GM23248 (cell line): ENCODE data around the gene TENT4A.

ENCODE experiments used
- EZH2 ChIP-seq: fragments of 200-600 bp; sonication (generic); IDR thresholded peaks from 2 replicates; pipeline ENCODE4 v1.6.1; 2018; ENCODE audit warnings: antibody characterized with exemption, mild to moderate bottlenecking; ENCODE audit not compliant: insufficient read depth, poor library complexity, severe bottlenecking
- EZH2phosphoT487 ChIP-seq: fragments of 200-600 bp; sonication (generic); IDR thresholded peaks from 2 replicates; pipeline ENCODE4 v1.6.1; 2018; ENCODE audit warnings: antibody characterized with exemption, moderate library complexity, mild to moderate bottlenecking, low read depth; ENCODE audit not compliant: insufficient read depth

- TF ChIP-seq EZH2phosphoT487 (no peak), EZH2 (no peak)
Measured at GRCh38 chr5:6737043-6737941, 24.1 kb downstream of the TENT4A start.
